NCI-H1436 (cell line): ENCODE results near the gene COPZ1.
"Not testable (repeated sequence)": the region's sequence is repeated elsewhere in the genome, so short reads cannot be mapped to it uniquely, and the experiment has no call there.

Experiments used
- DNase-seq: peaks from one replicate; lab custom pipeline; 2025; lab: John Stamatoyannopoulos, UW

COPZ1 gene

DNA sequence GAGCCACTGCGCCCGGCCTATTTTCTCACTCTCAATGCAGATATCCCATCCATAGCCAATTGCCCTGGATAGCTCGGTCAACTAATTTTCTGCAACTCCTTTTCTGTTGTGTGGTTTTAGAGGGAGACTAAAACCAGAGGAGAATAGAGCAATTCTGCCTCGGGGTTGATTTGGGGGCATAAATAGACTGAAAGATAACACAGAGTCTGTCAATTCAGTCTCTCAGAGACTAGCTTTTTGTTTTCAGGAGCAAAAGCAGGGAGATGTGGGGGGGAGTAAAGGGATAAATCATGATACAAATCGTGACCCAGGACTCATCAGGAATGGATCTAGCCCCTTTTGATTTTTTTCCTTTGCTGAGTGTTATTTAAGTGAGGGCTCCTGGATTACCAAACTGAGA is 6.5 kb downstream of the COPZ1 start:
- DNase-seq: no peak

DNA sequence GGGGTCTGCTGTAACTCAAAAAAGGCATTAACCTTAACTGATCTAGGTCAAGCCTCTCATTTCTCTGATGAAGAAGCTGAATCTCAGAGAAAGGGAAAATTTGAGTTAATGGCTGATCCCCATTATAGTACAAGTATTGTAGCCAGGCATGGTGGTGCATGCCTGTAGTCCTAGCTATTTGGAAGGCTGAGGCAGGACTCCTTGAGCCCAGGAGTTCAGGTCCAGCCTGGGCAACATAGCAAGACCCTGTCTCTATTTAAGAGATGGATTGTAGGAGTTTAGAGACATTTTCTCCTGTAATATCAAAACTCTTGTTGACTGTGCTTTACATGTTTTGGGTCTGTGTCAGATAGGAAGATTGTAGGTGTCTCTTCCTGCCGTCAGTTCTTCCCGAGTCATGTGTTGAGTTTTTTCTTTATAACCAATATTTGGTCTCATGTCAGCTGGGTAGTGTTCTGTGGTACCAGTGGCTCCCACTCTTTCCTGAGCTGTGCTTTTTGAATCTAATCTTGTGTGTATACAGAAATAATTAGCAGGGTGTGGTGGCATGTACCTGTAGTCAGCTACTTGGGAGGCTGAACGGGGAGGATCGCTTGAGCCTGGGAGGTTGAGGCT is 8.6 kb downstream of the COPZ1 start:
- DNase-seq: no peak

DNA sequence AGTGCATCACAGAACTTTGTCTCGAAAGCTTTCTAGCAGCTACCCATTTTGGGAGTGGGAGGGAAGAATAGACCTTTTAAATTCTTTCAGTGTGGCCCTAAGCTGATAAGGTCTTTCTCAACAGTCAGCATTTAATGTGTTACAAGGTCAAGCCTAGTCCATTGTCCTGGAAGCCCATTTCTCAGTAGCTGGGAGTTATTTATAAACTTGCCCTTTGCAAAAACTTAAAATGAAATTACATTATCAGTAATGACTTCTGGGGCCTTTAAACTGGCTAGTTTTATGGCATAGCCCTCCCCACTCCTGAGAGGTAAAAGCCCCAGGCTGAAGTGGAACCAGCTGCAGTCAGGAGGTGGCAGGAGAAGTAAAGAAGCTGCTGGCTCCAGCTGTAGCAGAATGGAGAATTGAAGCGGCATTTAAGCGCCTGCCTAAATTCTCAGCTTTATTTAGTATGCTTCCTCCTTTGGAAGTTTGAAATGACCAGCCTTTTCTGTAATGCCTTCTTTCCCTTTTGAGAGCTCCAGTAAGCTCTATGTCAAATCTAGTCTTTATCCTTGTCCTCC is 12.4 kb downstream of the COPZ1 start:
- DNase-seq: no peak

DNA sequence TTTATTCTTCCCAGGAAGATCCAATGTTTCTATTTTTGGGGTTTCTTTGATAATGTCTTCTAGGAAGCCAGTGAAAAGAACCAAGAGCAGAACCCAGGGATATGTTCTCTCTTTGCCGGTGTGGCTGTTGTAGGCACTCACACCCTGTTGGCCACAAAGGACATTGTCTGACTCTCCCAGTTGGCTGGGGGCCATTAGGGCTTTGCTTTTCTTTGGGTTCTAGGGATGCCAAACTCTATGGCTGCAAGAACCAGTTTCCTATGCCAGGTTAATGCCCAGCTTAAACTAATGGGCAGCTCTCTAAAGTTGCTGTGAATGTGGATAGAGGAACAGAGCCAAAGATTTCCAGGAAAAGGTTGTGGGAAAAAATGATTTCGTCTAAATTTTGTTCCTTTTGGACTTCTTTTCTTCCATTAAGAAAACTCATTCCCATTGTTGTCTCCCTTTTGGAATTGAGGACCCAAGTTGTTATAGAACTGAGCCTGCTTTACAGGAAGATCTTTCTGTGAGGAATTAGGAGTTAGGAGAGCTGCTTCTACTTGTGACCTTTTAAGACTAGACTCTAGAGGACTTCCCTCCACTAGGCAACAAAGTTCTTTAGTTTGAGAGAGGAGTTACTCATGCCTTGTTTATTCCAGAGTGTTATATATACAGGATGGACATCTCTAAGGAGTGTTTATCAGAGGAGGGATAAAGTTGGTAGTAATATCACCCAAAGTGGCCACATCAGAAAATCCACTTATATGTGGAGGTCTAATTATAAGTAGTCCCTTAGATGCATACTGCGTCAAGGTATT is 13.1 kb downstream of the COPZ1 start:
- no peak for DNase-seq

DNA sequence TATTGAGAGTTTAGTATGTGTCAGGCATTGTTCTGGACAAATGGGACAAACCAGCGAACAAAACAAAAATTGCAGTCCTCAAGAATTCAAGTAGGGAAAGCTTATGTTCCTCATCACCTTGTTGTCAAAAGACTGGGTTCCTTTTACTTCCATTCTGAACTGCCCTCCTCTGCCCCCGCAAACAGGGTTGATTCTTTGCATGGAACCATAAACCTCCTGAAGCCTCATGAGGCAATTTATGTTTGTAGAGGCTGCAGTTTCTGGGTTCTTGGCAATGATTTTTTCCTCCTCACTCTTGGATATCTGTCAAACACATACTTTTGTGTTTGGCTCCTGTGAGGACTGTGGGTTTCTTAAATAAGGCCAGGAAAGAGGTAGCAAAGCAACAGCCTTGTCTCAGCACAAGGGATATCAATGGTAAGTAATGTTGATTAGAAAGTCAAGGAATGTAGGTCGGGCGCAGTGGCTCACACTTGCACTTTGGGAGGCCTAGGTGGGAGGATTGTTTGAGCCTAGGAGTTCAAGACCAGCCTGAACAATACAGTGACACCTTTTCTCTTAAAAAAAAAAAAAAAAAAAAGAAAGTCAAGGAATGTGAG is 13.9 kb downstream of the COPZ1 start:
- DNase-seq: no peak

DNA sequence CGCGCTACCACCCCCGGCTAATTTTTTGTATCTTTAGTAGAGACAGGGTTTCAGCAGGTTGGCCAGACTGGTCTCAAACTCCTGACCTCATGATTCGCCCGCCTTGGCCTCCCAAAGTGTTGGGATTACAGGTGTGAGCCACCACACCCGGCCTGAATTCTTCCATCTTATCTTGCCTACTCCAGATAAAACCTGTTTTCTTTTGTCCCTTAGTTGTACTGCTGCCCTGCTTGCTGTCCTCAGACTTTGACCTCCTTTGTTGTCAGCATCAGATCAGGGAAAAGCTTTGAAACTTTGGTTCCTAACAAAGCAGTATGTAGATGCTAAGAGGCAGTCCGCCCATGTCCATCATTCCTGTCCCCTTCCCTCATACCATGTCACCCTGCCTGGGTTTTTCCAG is 15.9 kb downstream of the COPZ1 start:
- DNase-seq: no peak

DNA sequence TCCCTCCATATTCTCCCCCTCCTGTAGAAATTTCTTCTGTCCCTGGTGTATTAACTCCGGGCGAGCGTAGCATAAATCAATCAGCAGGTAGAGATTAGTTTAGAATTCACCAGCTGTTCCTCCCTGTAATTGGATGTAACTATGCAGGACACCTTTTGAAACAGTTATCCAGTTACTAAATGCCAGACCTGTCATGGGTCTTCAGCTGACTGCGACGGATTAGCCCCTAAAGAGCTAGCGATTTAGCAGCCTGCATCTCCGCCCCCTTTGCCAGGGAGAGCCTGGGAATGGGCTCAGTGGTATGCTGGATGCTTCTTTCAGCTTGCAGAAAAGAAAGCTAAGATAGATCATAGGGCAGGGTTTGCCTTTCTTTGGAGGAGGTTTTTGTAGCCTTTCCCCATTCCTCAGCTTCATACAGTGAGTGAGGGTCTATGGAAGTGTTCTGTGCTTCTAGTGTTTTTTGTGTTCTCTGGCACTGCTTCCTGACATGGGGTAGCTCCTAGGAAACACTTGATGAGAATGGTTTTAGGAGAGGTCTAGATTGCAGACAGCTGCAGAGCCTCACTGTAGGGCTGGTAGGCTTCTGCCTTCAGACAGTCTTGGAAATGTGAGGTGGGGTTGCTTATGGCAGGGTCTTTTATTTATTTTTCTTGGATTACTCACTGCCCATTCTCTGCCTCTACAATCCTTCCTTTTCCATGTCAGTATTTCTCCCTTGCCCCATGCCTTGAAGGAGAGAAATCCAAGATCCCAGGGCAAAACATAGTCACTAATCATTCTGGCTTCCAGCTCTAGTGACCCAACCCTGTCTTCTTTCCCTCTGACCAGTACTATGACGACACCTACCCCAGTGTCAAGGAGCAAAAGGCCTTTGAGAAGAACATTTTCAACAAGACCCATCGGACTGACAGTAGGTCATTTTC is 16.7 kb downstream of the COPZ1 start:
- DNase-seq: no peak

DNA sequence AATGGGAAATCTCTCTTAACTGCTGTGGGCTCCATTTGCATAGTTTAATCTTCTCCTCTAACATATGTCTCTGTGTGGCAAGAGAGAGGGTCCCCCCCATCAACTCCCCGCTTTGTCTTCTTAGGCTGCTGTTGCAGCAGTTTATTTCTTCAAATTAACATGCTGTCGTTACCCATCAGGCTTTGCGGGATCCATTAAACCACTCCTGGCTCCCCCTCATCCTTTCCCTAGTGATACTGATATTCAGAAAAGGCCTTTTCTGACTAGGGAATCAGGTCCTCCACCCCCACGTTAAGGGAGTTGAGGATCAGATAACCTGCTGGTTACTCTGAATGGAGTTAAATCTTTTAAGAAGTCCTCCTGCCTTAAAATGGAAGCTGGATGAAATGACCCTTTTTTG is 24.1 kb downstream of the COPZ1 start:
- DNase-seq: no peak

DNA sequence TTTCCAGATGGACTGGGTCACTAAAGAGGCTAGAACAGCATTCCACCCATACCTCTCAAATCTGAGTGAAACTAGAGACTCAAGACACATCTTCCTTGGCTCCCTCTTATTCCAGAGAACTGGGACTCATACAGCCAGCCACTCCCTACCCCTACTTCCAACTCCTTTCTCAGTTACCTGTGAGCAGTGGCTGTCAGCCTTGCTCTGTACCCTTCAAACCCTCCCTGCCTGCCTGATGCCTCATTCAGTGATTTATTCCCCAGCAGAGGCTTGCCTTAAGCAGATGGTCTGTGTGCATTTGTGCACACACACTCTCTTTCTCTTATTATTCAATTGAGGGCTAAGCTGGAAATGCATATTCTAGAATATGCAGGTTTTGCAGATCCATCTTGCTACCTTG is 24.7 kb downstream of the COPZ1 start:
- DNase-seq: no peak

DNA sequence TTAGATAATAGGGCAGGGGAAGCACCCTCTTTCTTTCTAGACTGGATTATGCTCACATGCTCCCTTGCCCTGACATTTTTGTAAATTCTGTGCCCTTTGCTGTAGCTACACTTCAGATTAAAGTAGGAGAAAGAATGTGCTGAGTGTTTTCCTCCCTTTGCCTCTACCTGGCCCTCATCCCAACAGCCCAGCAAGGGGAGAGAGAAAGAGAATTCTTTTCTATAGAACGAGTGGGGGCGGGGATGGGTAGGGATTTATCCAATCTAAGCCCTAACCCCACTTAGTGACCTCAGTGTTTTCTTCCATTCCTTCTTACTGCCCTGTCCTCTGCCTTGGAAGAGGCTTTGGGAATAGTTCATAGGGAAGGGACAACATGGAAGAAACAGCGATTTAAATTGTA is 25.8 kb downstream of the COPZ1 start:
- no peak for DNase-seq

DNA sequence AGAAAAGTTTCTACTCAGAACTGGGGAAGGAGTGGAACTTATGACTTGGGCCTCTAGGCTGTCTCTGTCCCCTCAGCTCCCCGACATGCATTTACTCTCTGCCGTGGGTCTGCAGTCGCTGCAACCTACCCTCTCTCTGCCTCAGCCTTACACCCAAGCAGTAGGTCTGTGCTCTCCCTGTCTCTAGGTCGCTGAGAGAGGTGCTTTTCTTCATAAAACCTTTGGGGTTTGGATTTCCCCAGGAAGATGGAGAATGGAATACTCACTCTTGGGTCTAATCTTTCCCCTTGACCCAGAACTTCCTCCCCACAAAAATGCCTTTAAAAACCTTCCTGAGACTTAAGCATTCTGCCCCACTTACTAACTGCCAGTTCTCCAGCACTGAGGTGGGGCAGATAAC is 26.4 kb downstream of the COPZ1 start:
- DNase-seq: no peak

DNA sequence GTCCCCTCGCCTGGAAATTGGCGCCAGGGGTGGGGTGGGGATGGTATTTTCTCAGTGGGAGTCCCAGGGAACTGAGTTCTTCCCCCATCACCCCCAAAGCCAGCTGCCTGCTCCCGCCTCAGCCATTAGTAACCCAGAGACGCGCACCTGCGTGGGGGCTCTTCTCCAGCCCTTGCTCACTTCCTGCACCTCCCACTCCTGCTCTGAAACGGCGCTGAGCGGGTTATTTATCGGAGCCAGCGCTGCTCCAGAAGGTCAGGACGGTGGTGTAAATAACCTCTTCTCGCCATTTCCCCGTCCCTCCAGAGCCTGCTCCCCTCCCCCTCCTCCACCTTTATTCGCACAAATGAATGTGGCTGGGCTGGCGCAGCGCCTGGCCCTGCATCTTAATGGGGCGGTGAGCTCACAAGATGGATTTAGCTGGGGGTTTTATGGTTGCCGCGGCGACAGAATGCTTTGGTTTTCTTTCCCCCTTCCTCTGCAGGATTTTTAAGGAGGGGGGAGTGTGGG is 27.1 kb downstream of the COPZ1 start:
- peak; percentile 75 for DNase-seq

DNA sequence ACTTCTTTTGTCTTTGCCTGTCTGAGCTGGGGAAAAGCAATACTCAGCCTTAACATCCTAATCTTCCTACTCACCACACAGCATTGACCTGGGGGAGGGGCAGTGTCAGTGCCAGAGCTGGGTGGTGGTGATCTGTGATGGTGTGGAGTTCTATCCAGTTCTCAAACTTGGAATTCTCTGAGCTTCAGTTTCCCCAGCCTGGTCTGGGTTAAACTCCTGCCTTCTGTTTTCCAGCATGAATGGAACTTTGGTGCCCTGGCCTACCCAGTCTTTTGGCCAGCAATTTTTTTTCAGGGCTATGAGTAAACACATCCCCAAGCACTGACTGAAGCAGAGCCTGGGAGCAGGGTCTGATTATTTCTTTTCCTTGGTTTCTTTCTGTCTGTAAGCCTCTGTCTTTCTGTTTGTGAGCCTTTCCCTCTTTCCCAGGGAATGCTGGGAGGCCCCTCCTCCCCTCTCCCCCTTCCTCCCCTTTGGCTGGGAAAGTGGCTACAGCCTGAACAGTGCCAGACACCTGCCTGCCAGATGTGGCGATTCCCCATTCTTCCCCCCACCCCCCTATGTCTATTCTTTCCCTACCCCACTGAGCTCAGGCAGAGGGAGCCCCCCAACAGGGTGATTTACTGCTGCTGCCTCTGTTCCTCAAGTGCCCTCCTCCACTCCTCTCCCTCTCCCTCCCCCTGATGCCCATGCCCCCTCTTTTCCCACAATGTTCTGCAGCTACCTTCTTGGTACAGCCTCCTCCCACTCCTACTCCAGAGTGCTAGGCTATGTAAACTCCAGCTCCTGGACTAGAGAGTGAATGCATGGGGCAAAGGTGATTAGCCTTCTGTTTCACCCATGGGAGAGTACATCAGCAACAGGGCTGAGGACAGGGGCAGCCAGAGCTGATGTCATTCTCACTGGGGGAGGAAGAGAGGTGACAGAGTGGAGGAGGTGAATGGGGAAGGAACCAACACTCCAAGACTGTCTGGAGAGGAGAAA is 28.3 kb downstream of the COPZ1 start:
- DNase-seq: no peak

DNA sequence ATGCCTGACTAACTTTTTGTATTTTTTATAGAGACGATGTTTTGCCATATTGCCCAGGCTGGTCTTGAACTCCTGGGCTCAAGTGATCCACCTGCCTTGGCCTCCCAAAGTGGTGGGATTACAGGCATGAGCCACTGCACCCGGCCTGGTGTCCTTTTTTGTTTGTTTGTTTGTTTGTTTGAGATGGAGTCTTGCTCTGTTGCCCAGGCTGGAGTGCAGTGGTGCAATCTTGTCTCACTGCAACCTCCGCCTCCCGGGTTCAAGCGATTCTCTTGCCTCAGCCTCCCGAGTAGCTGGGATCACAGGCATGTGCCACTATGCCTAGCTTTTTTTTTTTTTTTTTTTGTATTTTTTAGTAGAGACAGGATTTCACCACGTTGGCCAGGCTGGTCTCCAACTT is 29.3 kb downstream of the COPZ1 start:
- DNase-seq: not testable (repeated sequence)

DNA sequence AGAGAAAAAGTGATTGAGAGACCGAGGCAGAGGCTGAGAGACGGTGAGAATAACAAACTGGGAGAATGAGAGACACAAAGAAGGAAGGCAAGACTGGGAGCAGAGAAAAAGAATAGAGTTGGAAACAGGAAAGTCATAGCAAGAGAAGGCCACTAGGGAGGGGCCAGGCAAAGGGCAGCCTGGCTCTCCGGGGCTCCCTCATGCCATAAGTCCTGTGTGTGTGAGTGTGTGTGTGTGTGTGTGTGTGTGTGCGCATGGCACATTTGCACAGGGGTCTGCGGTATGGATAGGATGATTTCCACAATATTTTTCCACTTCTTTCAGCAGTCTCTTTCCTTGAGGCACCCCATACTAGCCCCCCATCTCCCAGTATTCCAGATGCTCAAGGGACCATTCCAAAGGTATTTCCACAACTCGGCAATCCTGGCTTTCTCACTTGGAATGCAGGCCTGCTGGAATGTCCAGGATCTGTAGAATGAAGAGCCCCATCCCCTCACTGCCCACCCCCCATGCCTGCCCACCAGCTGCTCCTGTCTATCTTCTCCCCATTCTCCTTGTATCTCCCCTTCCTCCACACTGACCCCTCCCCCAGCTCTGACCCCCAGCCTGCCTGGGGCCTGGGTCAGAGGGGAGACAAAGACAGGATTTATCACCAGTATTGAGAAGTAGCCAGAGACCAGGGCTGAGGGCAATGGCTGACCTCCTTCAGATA is 30.3 kb downstream of the COPZ1 start:
- no peak for DNase-seq

DNA sequence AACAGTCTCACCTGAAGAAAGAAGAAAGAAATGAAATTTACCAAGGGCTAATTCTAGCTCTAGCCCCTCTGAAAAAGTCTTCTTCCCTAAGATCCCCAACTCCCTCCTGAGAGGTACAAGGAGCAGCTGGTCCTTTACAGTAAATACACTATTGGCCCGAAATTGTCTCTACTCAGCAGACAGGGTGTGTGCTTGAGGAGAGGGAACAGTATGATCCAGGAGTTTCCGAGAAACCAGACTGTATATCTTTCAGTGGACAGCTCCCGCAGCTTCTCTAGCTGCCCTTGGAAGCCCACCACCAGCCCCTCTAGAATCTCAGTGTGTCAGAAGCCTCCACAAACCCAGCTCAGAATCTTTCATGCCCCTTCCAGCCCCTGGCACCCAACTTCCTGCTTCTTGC is 31.3 kb downstream of the COPZ1 start:
- DNase-seq: no peak

DNA sequence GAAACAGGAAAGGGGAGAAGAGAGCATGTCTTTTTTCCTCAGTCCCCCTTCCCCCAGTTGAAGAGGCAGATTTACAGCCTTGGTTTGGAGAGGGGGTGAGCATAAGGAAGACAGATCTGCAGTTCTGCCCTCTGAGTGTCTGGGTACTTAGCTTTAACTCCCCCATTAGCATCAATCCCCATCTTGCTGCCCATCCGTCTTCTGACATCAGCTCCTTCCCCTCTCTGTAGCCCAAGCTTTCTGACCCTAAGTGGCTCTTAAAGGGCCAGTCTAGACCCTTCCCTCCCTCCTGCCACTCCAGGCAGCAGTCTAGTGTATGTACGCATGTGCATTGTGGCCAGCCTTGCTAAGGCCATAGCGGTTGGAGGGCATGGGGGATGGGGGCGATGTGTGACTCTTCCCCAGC is 32.0 kb downstream of the COPZ1 start:
- no peak for DNase-seq

DNA sequence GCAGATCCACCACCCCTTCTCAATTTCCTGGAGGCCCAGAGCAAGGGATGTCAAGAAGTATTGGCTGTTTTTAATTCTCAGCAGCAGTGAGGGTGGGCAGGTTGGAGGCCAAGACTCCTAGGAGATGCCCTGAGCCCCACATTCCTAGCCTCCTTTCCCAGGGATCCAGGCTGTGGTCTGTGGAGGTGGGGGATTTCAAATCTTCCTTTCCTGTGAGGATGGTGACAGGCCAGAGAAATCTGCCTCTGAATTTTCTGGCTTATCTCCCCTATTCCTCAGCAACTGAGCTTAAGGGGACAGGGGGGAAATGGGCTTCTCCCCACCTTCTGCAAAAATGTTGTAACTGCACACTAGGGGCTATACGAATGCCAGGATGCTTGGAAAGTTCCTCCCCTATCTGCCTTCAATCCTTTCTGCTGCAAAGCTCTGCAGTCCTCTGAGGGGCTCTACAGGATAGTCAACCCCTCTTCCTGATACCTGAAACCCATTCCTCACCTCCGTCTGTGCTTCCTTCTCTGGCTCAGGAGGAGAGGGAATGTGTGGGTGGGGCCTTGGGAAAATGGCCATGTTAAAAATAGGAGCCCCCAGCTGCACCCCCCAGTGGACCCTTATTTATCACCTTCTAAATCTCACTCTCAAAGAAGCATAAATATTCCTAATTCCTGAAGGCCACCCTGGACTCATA is 32.7 kb downstream of the COPZ1 start:
- no peak for DNase-seq

DNA sequence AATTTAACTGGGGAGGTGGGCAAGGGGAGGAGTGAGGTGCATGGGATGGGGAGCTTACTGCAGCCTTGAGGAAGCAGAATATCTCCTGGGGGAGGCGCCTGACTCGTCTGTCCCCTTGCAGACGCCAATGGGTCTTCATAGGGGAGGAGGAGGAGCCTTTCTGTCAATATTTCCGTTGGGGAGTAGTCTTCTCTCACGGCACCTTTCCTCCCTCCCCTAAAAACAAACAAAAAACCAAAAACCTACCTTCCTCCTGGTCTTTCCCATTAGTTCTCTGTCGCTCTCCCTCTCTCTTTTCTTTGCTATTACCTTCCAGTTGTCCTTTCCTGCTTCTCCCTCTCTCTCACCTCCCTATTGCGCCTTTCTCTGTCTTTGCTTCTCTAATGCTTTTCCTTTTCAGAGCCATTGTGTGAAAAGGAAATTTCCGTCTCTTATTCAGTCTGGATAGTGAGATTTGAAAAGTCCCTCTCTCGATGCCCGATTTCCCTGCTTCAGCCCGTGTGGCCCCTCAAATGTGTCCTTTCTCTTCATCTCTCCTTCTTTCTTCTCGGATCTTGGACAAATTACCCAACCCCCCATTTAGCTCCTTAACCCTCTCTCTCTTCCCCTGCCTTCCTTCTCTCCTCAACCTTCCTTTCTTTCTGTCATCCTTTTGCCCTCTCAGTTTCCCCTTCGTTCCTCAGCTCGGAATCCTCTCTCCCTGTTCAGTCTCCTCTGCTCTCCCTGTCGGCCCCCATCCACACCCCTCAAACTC is 33.4 kb downstream of the COPZ1 start:
- peak; percentile 39 for DNase-seq
